Neural crest cell (in vitro differentiated cells): ENCODE measurements around the gene TTC39B. TPM values are rescaled to one million over a fixed set of nuclear protein-coding genes. Genes with fewer than 3 reads are reported as not detected.
A peak's percentile ranks its signal among the peaks of the same experiment; 100 is the strongest.

Experiments
- DNase-seq: peaks from one replicate; pipeline ENCODE4 v3.0.0; 2021; ENCODE audit warnings: low read depth, mixed read lengths, low spot score
- H3K27ac Mint-ChIP-seq: one replicate; pipeline ENCODE4 v1.8.0; 2021; ENCODE audit warnings: mild to moderate bottlenecking, mixed read lengths; ENCODE audit not compliant: unreplicated experiment
- H3K27me3 Mint-ChIP-seq: 2 replicates; pipeline ENCODE4 v1.8.0; 2021; ENCODE audit warnings: low read depth, mild to moderate bottlenecking, mixed read lengths
- H3K36me3 Mint-ChIP-seq: 2 replicates; pipeline ENCODE4 v1.8.0; 2021; ENCODE audit warnings: low read depth, mild to moderate bottlenecking, mixed read lengths
- H3K4me1 Mint-ChIP-seq: 2 replicates; pipeline ENCODE4 v1.8.0; 2021; ENCODE audit warnings: mixed read lengths
- H3K4me3 Mint-ChIP-seq: one replicate; pipeline ENCODE4 v1.8.0; 2021; ENCODE audit warnings: mild to moderate bottlenecking, mixed read lengths
- H3K9me3 Mint-ChIP-seq: 2 replicates; pipeline ENCODE4 v1.8.0; 2021; ENCODE audit warnings: mixed read lengths
- CTCF ChIP-seq: fragments of 200-600 bp; sonication (generic); conservative IDR thresholded peaks from 2 replicates; pipeline ENCODE4 v1.5.0; 2021; ENCODE audit warnings: antibody characterized with exemption, mild to moderate bottlenecking
- total RNA-seq: library from RNA; stranded (reverse); gene quantifications from 2 replicates; pipeline ENCODE4 v1.2.1, GENCODE V29; 2021

The TTC39B gene
- total RNA-seq, 1 donor from 2014 or later: 3.7 TPM

GRCh38 chr9:15219546-15219945 lies 87.5 kb downstream of the TTC39B start:
- no peak overlapping the region for H3K4me3 Mint-ChIP-seq
- H3K36me3 Mint-ChIP-seq: no peaks in the 10 kb centered on the region
- no peak for DNase-seq
- H3K27me3 Mint-ChIP-seq: no peaks in the 10 kb centered on the region
- no peak for TF ChIP-seq CTCF
- no peaks in the 10 kb centered on the region for H3K9me3 Mint-ChIP-seq
- no peaks in the 10 kb centered on the region for H3K4me1 Mint-ChIP-seq
- peak overlapping the region; percentile 9 for H3K27ac Mint-ChIP-seq

GRCh38 chr9:15218994-15219393 lies 88.0 kb downstream of the TTC39B start:
- no peak for TF ChIP-seq CTCF
- Mint-ChIP-seq H3K36me3 (no peaks in the 10 kb centered on the region), H3K4me1 (no peaks in the 10 kb centered on the region), H3K9me3 (no peaks in the 10 kb centered on the region), H3K27ac (no peak overlapping the region), H3K27me3 (no peaks in the 10 kb centered on the region), H3K4me3 (no peak overlapping the region)
- DNase-seq: no peak

- Mint-ChIP-seq H3K36me3 (no peaks in the 10 kb centered on the region), H3K9me3 (no peaks in the 10 kb centered on the region), H3K27me3 (no peaks in the 10 kb centered on the region), H3K27ac (no peak overlapping the region), H3K4me3 (no peak overlapping the region), H3K4me1 (peaks cover 18% of the 10 kb centered on the region)
- TF ChIP-seq CTCF: no peak
- DNase-seq: no peak
Observed at GRCh38 chr9:15213249-15213648, 93.8 kb downstream of the TTC39B start.

GRCh38 chr9:15211815-15212495 lies 95.1 kb downstream of the TTC39B start:
- TF ChIP-seq CTCF: no peak
- Mint-ChIP-seq H3K27me3 (no peaks in the 10 kb centered on the region), H3K9me3 (no peaks in the 10 kb centered on the region), H3K36me3 (no peaks in the 10 kb centered on the region), H3K4me1 (peaks cover 18% of the 10 kb centered on the region), H3K27ac (no peak overlapping the region), H3K4me3 (no peak overlapping the region)
- no peak for DNase-seq

GRCh38 chr9:15211160-15211814 lies 95.7 kb downstream of the TTC39B start:
- Mint-ChIP-seq H3K9me3 (no peaks in the 10 kb centered on the region), H3K36me3 (no peaks in the 10 kb centered on the region), H3K27ac (no peak overlapping the region), H3K27me3 (no peaks in the 10 kb centered on the region), H3K4me3 (no peak overlapping the region), H3K4me1 (peaks cover 18% of the 10 kb centered on the region)
- peak; percentile 91 for TF ChIP-seq CTCF
- peak; percentile 80 for DNase-seq
